ENCODE measurements around the gene TSKS. TPM values are rescaled to one million over a fixed set of nuclear protein-coding genes. Genes with fewer than 3 reads are reported as not detected.

Gene TSKS
- total and polyA plus RNA-seq, 2 donors (not counting 3 experiments of a cell fraction or from before 2014, with no cell fraction given): 0.03 TPM; not detected in 1

DNA sequence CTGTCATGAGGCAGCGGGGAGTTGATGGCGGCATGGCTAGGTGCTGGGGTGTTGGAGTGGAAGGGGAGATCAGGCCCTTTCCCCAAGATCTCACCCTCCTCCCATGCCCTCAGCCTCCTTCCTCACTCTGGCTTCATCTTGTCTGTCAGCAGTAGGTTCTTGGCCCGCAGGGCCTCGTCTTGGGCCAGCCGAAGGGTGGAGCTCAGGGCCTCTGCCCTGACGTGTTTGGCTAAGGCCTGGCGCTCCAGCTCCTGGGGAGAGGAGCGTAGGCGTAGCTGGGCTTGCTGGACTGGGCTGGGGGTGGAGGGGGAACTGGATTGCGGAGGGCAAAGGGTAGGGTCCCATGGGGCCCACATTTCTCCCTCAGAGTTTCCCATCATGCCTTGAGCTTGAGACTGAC lies 23.2 kb downstream of the TSKS start:
- no peaks in the 10 kb centered on the region for H4K20me1 ChIP-seq (replicated peaks; ENCODE audit: control insufficient read depth, extremely low read depth, insufficient read depth, low read length)
- no peak overlapping the region for H2AFZ ChIP-seq (ENCODE audit: low read depth, low read length)
- H3K27ac ChIP-seq (ENCODE audit: insufficient read depth, low read depth, low read length): no peak overlapping the region
- FAIRE-seq: no peak
- ChIA-PET POLR2A (no interaction called here), CTCF (no interaction called here)
- H3K27me3 ChIP-seq (ENCODE audit: control insufficient read depth in 2 of 2, insufficient read depth in 2 of 2, low read length in 2 of 2): no peaks in the 10 kb centered on the region
- no peak for DNase-seq (ENCODE audit: low read depth, low spot score)
- no peaks in the 10 kb centered on the region for H3K79me2 ChIP-seq (ENCODE audit: control insufficient read depth, insufficient read depth, low read length)
- H3K4me2 ChIP-seq (ENCODE audit: insufficient read depth, low read length): no peak overlapping the region
- intact Hi-C loops (cut with micrococcal nuclease): no loop called here
- dilution Hi-C loops (cut with MboI; ENCODE audit: extremely low pct_ligation_motif_present, low sequenced_read_pairs): no loop called here
- TF ChIP-seq GATA2 (IDR thresholded peaks at IDR 0.05; ENCODE audit: insufficient read depth, insufficient read length, low read depth, low read length) (no peak), EZH2 (IDR thresholded peaks at IDR 0.05; ENCODE audit: borderline replicate concordance, low read depth, low read length, severe bottlenecking) (no peak), POLR2AphosphoS5 (IDR thresholded peaks at IDR 0.05; ENCODE audit: insufficient read depth, low read depth, low read length) (no peak), FOS (IDR thresholded peaks at IDR 0.05; ENCODE audit: borderline replicate concordance, insufficient read depth, low read length) (no peak), POLR2A (IDR thresholded peaks at IDR 0.05; ENCODE audit: low read depth, low read length) (no peak), JUN (IDR thresholded peaks at IDR 0.05; ENCODE audit: borderline replicate concordance, insufficient read depth, insufficient read length, low read depth) (no peak), MYC (IDR thresholded peaks at IDR 0.05; ENCODE audit: low read depth, low read length) (no peak)
- TF ChIP-seq, protein P1, sequence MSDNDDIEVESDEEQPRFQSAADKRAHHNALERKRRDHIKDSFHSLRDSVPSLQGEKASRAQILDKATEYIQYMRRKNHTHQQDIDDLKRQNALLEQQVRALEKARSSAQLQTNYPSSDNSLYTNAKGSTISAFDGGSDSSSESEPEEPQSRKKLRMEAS (IDR thresholded peaks at IDR 0.05; ENCODE audit: insufficient read depth, insufficient read length): no peak
- TF ChIP-seq, protein P2, sequence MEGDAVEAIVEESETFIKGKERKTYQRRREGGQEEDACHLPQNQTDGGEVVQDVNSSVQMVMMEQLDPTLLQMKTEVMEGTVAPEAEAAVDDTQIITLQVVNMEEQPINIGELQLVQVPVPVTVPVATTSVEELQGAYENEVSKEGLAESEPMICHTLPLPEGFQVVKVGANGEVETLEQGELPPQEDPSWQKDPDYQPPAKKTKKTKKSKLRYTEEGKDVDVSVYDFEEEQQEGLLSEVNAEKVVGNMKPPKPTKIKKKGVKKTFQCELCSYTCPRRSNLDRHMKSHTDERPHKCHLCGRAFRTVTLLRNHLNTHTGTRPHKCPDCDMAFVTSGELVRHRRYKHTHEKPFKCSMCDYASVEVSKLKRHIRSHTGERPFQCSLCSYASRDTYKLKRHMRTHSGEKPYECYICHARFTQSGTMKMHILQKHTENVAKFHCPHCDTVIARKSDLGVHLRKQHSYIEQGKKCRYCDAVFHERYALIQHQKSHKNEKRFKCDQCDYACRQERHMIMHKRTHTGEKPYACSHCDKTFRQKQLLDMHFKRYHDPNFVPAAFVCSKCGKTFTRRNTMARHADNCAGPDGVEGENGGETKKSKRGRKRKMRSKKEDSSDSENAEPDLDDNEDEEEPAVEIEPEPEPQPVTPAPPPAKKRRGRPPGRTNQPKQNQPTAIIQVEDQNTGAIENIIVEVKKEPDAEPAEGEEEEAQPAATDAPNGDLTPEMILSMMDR (IDR thresholded peaks at IDR 0.05; ENCODE audit: extremely low read depth in 1 of 2, insufficient read depth in 1 of 2, low read depth in 1 of 2, low read length in 2 of 2): no peak
- H3K9me1 ChIP-seq (replicated peaks; ENCODE audit: control insufficient read depth, extremely low read depth, insufficient read depth, low read length): no peaks in the 10 kb centered on the region
- H3K4me3 ChIP-seq (replicated peaks in 1 of 3; ENCODE audit: insufficient read depth in 1 of 3, low read depth in 1 of 3, low read length in 3 of 3): no peak overlapping the region
- no peak overlapping the region for H3K9ac ChIP-seq (replicated peaks; ENCODE audit: extremely low read depth, insufficient read depth, low read length)
- H3K9me3 ChIP-seq (replicated peaks; ENCODE audit: control insufficient read depth, insufficient read depth, low read length): no peaks in the 10 kb centered on the region
- BruUV-seq (replicated peaks): no TSS peak
- no peaks in the 10 kb centered on the region for H3K36me3 ChIP-seq (ENCODE audit: control insufficient read depth in 2 of 2, extremely low read depth in 1 of 2, insufficient read depth in 2 of 2, low read length in 2 of 2)
- H3K4me1 ChIP-seq (ENCODE audit: control insufficient read depth, extremely low read depth, insufficient read depth, low read length): no peaks in the 10 kb centered on the region

Measured in endothelial cell of umbilical vein (primary cell).